HEK293 (cell line): ENCODE measurements around the gene GMEB2.

Source experiments
- ELK4 ChIP-seq: IDR thresholded peaks from 2 replicates; pipeline ENCODE4 v1.6.1; 2011; ENCODE audit warnings: mild to moderate bottlenecking, low read depth, low read length, borderline replicate concordance
- ZNF660 ChIP-seq: fragments of 450-650 bp; IDR thresholded peaks from 2 replicates; pipeline ENCODE4 v1.5.1; 2018; ENCODE audit warnings: missing biosample characterization, mild to moderate bottlenecking, missing genetic modification characterization
- ZNF785 ChIP-seq: fragments of 450-650 bp; formaldehyde crosslinking; IDR thresholded peaks from 2 replicates; pipeline ENCODE4 v1.5.1; 2016; ENCODE audit warnings: missing biosample characterization, missing genetic modification characterization
- TF ChIP-seq, protein P1 (sequence below): fragments of 450-650 bp; formaldehyde crosslinking; IDR thresholded peaks from 2 replicates; pipeline ENCODE4 v1.5.1; 2016; ENCODE audit warnings: missing biosample characterization, missing genetic modification characterization
- TF ChIP-seq, protein P2 (sequence below): fragments of 450-650 bp; IDR thresholded peaks from 2 replicates; pipeline ENCODE4 v1.5.1; 2018; ENCODE audit warnings: missing biosample characterization, missing genetic modification characterization

DNA sequence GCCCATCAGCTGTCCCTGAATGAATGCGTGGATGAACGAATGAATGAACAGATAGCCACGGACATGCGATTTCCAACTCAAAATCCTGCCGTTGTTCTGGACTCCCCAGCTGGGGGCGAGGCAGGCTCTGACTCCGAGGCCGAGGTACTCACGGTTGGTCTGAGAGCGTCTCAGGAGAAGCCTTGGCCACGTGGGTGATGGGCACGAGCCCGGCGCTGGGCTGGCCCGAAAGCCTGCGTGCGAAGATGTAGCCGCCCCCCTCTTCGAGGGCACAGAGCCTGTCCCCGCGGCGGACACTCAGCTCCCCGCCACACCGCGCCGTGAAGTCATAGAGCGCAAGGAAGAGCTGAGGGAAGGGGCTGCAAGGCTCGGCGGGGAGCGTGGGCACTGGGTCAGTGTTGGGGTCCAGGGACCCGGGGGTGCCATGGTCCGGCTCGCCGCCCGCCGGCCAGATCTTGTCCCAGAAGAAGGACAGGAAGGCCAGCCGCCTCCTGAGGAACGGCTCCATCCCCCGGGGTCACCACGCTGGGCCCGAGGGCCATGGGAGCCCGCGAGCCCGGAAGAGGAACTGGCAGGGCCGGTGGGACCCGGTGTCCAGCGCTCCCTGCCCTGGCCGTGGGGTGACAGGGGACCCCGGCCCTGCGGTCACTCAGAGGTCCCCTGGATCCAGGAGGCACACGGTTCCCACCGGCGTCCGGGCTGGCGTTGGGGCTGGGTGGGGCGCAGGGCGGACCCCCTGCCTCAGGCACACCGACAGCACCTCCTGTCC is 79.8 kb downstream of the GMEB2 start:
- TF ChIP-seq, protein P1, sequence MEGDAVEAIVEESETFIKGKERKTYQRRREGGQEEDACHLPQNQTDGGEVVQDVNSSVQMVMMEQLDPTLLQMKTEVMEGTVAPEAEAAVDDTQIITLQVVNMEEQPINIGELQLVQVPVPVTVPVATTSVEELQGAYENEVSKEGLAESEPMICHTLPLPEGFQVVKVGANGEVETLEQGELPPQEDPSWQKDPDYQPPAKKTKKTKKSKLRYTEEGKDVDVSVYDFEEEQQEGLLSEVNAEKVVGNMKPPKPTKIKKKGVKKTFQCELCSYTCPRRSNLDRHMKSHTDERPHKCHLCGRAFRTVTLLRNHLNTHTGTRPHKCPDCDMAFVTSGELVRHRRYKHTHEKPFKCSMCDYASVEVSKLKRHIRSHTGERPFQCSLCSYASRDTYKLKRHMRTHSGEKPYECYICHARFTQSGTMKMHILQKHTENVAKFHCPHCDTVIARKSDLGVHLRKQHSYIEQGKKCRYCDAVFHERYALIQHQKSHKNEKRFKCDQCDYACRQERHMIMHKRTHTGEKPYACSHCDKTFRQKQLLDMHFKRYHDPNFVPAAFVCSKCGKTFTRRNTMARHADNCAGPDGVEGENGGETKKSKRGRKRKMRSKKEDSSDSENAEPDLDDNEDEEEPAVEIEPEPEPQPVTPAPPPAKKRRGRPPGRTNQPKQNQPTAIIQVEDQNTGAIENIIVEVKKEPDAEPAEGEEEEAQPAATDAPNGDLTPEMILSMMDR (tag by site-specific recombination): no peak
- TF ChIP-seq ZNF660 (no peak), ELK4 (no peak), ZNF785 (tag by site-specific recombination) (no peak)
- TF ChIP-seq, protein P2, sequence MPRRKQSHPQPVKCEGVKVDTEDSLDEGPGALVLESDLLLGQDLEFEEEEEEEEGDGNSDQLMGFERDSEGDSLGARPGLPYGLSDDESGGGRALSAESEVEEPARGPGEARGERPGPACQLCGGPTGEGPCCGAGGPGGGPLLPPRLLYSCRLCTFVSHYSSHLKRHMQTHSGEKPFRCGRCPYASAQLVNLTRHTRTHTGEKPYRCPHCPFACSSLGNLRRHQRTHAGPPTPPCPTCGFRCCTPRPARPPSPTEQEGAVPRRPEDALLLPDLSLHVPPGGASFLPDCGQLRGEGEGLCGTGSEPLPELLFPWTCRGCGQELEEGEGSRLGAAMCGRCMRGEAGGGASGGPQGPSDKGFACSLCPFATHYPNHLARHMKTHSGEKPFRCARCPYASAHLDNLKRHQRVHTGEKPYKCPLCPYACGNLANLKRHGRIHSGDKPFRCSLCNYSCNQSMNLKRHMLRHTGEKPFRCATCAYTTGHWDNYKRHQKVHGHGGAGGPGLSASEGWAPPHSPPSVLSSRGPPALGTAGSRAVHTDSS: no peak
